ENCODE measurements around the gene EDA.

Gene EDA

GRCh38 chrX:70029863-70030262 lies 413.9 kb downstream of the EDA start:
- no peak for DNase-seq

- DNase-seq: peak; percentile 50 to 62
These were observed 414.4 kb downstream of the EDA start for GRCh38 chrX:70030301-70030767.

- no peak for DNase-seq
These were observed 416.9 kb downstream of the EDA start for GRCh38 chrX:70032792-70033191.

GRCh38 chrX:70033348-70034051 lies 417.6 kb downstream of the EDA start:
- DNase-seq: peak in 1 of 2 experiments; percentile 33

GRCh38 chrX:70034646-70035045 lies 418.7 kb downstream of the EDA start:
- DNase-seq: no peak

- no peak for DNase-seq
These were observed 422.6 kb downstream of the EDA start for GRCh38 chrX:70038515-70038914.

GRCh38 chrX:70038951-70039350 lies 423.0 kb downstream of the EDA start:
- no peak for DNase-seq

- DNase-seq: no peak
These were observed 423.8 kb downstream of the EDA start for GRCh38 chrX:70039758-70040157.

GRCh38 chrX:70041993-70042392 lies 426.1 kb downstream of the EDA start:
- no peak for DNase-seq

- no peak for DNase-seq
These were observed 426.8 kb downstream of the EDA start for GRCh38 chrX:70042399-70043371.

- no peak for DNase-seq
These were observed 427.8 kb downstream of the EDA start for GRCh38 chrX:70043685-70044084.

GRCh38 chrX:70044541-70045245 lies 428.8 kb downstream of the EDA start:
- DNase-seq: no peak

GRCh38 chrX:70046978-70047377 lies 431.1 kb downstream of the EDA start:
- peak; percentile 14 to 23 for DNase-seq

GRCh38 chrX:70049406-70049805 lies 433.5 kb downstream of the EDA start:
- DNase-seq: no peak

GRCh38 chrX:70049925-70050324 lies 434.0 kb downstream of the EDA start, which contains the start of gene AWAT2:
AWAT2 (minus strand) TSS chrX:70049938; CDS start chrX:70049932, 6 bp downstream.
- no peak for DNase-seq

GRCh38 chrX:70052895-70053615 lies 437.1 kb downstream of the EDA start:
- DNase-seq: no peak

GRCh38 chrX:70054391-70054790 lies 438.5 kb downstream of the EDA start:
- no peak for DNase-seq

GRCh38 chrX:70062076-70062475 lies 446.2 kb downstream of the EDA start, which contains the start of gene OTUD6A:
OTUD6A (plus strand) TSS chrX:70062457; CDS start chrX:70062525, 68 bp downstream.
- no peak for DNase-seq

GRCh38 chrX:70062961-70063550 lies 447.1 kb downstream of the EDA start:
- DNase-seq: no peak

- no peak for DNase-seq
These were observed 450.7 kb downstream of the EDA start for GRCh38 chrX:70066646-70067045.

- DNase-seq: no peak
These were observed 463.4 kb downstream of the EDA start for GRCh38 chrX:70079297-70079696.

GRCh38 chrX:70079870-70080269 lies 464.0 kb downstream of the EDA start:
- DNase-seq: no peak

Measured in Kasumi-1 (cell line).